Cardiac septum (tissue), 1 donor: ENCODE results near the gene EXOC2. TPM values are rescaled to one million over a fixed set of nuclear protein-coding genes. Genes with fewer than 3 reads are reported as not detected.
"Not testable (repeated sequence)": the region's sequence is repeated elsewhere in the genome, so short reads cannot be mapped to it uniquely, and the experiment has no call there.

Experiments used
- DNase-seq: peaks from one replicate; pipeline ENCODE4 v3.0.0-alpha.2; 2020; ENCODE audit warnings: low spot score
- intact Hi-C: fragments of 100-400 bp; cut with DNase I; formaldehyde crosslinking; loops from one replicate; pipeline ENCODE4 v1.14.0; 2022
- total RNA-seq: library from RNA; stranded (reverse); fragmentation: NEBNext Ultra II Directional; extraction: Animal tissue kit (Norgen Biotek cat#: 25700); gene quantifications from one replicate; pipeline ENCODE4 v1.2.1, GENCODE V29; 2021
- donor health status: DM: no; HTN: no; CAD: no.

The EXOC2 gene
- total RNA-seq, 1 donor from 2014 or later, result 16.2 TPM

- intact Hi-C loops, result no loop called here
These were observed 40.1 kb downstream of the EXOC2 start for GRCh38 chr6:652865-653264.

GRCh38 chr6:650098-650497 is 42.8 kb downstream of the EXOC2 start:
- no peak for DNase-seq
- intact Hi-C loops, result no loop called here

More at GRCh38 chr6:652865-653264, 40.1 kb downstream of the EXOC2 start:
- no peak for DNase-seq

- intact Hi-C loops, result no loop called here
- DNase-seq, result no peak
These were observed 50.1 kb downstream of the EXOC2 start for GRCh38 chr6:642805-643204.

GRCh38 chr6:641225-641985 is 51.5 kb downstream of the EXOC2 start:
- intact Hi-C loops, result no loop called here
- no peak for DNase-seq

GRCh38 chr6:636488-636887 is 56.5 kb downstream of the EXOC2 start:
- no peak for DNase-seq
- intact Hi-C loops, result no loop called here

GRCh38 chr6:635233-635632 is 57.7 kb downstream of the EXOC2 start:
- intact Hi-C loops, result no loop called here
- no peak for DNase-seq

GRCh38 chr6:633611-634010 is 59.3 kb downstream of the EXOC2 start:
- intact Hi-C loops, result no loop called here
- DNase-seq, result no peak

GRCh38 chr6:628766-629165 is 64.2 kb downstream of the EXOC2 start:
- no peak for DNase-seq
- intact Hi-C loops, result no loop called here

GRCh38 chr6:626236-626635 is 66.7 kb downstream of the EXOC2 start:
- intact Hi-C loops, result no loop called here
- no peak for DNase-seq

- intact Hi-C loops, result no loop called here
- no peak for DNase-seq
These were observed 68.0 kb downstream of the EXOC2 start for GRCh38 chr6:624979-625378.

GRCh38 chr6:622462-622861 is 70.5 kb downstream of the EXOC2 start:
- intact Hi-C loops, result no loop called here

GRCh38 chr6:621931-622330 is 71.0 kb downstream of the EXOC2 start:
- intact Hi-C loops, result no loop called here
- no peak for DNase-seq

More at GRCh38 chr6:622462-622861, 70.5 kb downstream of the EXOC2 start:
- DNase-seq, result no peak

GRCh38 chr6:620950-621349 is 72.0 kb downstream of the EXOC2 start:
- DNase-seq, result no peak
- intact Hi-C loops, result no loop called here

GRCh38 chr6:620166-620565 is 72.8 kb downstream of the EXOC2 start:
- intact Hi-C loops, result no loop called here

GRCh38 chr6:617456-618100 is 75.4 kb downstream of the EXOC2 start:
- intact Hi-C loops, result no loop called here

More at GRCh38 chr6:620166-620565, 72.8 kb downstream of the EXOC2 start:
- no peak for DNase-seq

GRCh38 chr6:613981-614380 is 79.0 kb downstream of the EXOC2 start:
- intact Hi-C loops, result no loop called here

More at GRCh38 chr6:617456-618100, 75.4 kb downstream of the EXOC2 start:
- DNase-seq, result no peak

GRCh38 chr6:611928-612327 is 81.0 kb downstream of the EXOC2 start:
- DNase-seq, result no peak
- intact Hi-C loops, result no loop called here

More at GRCh38 chr6:613981-614380, 79.0 kb downstream of the EXOC2 start:
- DNase-seq, result no peak

GRCh38 chr6:610882-611281 is 82.1 kb downstream of the EXOC2 start:
- intact Hi-C loops, result no loop called here
- DNase-seq, result no peak

GRCh38 chr6:609905-610304 is 83.0 kb downstream of the EXOC2 start:
- DNase-seq, result no peak
- intact Hi-C loops, result no loop called here

GRCh38 chr6:606829-607379 is 86.0 kb downstream of the EXOC2 start:
- DNase-seq, result no peak
- intact Hi-C loops, result no loop called here

GRCh38 chr6:605895-606294 is 87.0 kb downstream of the EXOC2 start:
- intact Hi-C loops, result not testable (repeated sequence)

More at GRCh38 chr6:605895-606294, 87.0 kb downstream of the EXOC2 start:
- not testable (repeated sequence) for DNase-seq
